HS-5 (cell line): Measurements from ENCODE around the gene GBX1.

Source experiments
- DNase-seq: peaks from one replicate; pipeline ENCODE4 v3.0.0-alpha.2; 2012; ENCODE audit warnings: low read depth

The GBX1 gene

GRCh38 chr7:151139071-151139790 is 28.3 kb downstream of the GBX1 start:
- no peak for DNase-seq

DNA sequence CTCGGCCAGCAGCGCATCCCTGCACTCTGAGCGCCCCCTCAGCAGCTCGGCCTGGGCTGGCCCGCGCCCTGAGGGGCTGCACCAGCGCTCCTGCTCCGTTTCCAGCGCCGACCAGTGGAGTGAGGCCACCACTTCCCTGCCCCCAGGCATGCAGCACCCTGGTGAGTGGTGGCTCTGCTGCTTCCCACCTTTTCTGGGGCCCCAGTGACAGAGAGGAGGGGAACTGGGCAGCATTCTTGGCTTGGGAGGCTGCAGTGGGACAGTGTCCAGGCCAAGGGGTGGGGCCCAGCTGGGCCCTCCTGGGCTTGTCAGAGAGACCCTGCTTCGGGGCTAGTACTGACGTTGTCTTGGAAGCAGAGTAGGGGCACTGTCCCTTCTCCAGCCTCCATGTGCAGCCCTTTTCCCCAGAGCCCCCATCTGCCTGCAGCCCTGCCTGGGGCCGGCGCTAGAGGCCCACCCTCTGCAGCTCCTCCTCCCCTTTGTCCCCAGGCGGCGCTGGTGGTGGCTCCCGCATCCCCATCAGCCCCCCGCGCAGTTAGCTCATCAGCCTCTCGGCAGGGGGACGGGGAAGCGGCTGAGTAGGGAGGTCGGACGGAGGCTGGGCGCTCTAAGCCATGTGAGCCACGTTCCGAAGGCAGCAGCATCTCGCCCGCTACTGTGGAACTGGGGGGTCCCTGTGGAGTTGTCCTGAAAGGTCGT is 29.2 kb downstream of the GBX1 start:
- DNase-seq = no peak

- DNase-seq = no peak
These were observed 29.7 kb downstream of the GBX1 start for GRCh38 chr7:151137791-151138152.

GRCh38 chr7:151137076-151137675 is 30.3 kb downstream of the GBX1 start:
- DNase-seq = no peak

DNA sequence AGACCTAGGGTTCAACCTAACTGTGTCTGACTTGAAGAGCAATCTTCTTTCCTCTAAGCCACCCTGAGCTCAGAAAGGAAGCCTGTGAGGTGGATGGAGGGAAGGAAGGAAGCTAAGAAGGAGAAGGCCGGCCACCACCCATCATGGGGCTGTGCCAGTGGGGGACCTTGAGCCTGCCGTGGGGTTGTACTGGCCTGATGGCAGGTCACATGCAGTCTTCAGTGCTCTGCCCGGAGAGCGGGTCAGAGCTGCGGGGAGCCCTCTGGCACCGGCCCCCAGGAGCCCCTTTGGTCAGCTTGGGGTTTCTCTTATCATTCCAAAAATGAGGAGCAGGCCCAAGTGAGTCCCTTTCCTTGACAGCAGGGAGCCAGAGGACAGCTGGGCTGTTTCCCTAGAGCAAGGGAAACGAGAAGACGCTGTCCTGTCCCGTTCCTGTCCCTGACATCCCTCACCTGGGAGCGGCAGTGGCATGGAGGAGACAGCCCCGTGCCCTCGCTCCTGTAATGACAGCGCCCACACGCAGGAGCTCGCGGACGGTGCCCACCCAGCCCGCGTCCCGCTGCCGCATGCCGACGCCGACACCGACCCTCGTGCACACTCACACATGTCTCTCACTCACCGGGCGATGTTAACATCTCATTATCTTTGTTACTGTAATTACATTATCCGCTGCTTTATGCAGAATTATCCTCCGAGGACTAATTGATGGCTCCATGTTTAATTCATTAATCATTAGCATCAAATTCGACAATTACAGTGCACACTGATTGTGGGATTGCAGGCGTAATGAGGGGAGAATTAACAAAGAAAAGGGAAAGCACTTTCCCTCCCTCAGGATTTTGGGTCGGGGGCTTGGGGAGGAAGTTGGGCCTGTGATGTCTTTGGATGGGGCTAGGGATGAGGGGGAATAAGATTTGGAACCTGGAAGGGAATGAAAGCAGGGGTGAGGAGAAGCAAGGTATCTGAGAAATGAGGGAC is 31.3 kb downstream of the GBX1 start:
- no peak for DNase-seq

DNA sequence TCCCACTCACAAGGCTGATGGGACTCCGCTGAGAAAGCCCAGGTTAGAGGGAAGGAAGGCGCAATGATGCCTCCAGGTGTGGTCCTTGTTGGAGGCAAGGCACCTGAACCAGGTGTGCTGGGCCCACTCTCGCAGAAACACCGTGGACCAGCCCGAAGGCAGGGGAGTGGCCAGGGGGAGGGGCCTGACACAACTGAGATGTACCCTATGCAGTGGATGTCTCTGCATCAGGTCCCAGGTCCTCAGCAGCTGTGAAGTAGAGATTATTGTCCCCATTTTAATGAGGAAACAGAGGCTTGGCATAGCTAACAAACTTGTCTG is 32.0 kb downstream of the GBX1 start:
- DNase-seq = no peak

GRCh38 chr7:151134743-151135524 is 32.6 kb downstream of the GBX1 start:
- no peak for DNase-seq

DNA sequence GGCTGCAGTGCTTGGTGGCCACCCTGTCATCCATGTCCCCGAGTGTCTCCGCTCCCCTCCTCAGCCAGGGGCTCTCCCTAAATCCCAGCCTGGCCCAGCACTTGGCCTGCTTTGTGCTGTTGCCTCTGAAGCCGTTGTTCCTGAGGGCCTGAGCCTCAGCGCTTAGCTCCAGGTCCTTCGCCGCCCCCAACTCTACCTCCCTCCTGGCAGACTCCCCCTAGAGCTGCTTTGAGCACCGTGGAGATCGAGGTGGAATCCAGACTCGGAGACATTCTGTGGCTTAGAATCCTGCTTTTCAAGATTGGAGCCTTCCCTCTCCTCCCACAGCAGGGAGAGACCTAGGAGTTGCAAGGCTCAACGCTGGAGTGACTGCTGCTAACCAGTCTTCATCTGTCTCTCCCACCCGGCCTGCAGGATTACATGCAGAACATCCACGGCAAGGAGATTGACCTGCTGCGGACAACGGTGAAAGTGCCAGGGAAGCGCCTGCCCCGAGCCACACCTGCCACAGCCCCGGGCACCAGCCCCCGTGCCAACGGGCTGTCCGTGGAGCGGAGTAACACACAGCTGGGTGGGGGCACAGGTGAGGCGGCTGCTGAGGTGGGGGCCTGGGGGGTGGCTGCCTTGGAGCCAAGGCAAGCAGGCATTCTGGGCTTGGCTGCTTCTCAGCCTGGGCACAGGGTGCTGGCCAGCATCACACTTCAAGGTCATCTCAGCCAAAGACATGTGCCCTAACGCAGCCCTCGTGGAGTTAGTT is 33.3 kb downstream of the GBX1 start:
- DNase-seq = no peak

GRCh38 chr7:151133266-151133985 is 34.1 kb downstream of the GBX1 start:
- DNase-seq = no peak

- no peak for DNase-seq
These were observed 34.9 kb downstream of the GBX1 start for GRCh38 chr7:151132461-151133205.

- DNase-seq = no peak
These were observed 35.8 kb downstream of the GBX1 start for GRCh38 chr7:151131592-151132293.

DNA sequence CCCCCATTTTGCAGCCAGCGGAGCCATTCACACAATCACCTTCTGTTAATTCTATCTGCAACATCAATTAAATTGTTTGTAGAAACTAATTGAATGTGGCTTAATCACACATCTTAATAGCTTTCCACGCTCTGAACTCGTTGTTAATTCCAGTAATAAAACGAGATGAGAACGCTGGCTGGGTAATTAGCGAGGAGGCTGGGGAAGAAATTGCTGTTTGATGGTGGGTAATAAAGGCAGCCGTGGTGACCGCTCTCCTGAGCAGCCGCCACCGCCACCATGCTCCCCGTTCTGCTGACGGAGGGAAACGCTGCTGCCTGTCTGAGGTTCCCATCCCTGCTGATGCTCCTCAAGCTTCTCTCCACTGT is 36.3 kb downstream of the GBX1 start:
- DNase-seq = no peak

DNA sequence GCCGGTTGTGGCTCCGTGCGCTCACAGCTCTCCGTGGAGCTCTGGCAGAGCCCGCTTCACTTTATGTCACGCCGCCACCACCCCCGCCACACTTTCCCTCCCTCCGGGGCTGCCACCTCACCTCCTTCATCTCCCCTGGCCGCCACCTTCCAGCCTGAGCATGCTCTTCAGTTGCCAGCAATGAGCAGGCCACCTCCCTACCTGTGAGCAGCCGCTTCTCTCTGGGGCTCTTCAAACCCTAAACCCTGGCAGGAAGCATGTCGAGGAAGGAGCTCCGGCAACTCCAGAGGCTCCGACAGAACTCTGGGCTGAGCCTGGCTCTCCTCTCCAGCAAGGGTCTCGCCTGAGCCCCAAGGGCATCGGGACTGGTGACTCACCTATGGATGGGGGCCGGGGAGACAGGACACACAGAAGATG is 36.7 kb downstream of the GBX1 start:
- DNase-seq = no peak

GRCh38 chr7:151129960-151130591 is 37.4 kb downstream of the GBX1 start:
- no peak for DNase-seq

- DNase-seq = no peak
These were observed 38.2 kb downstream of the GBX1 start for GRCh38 chr7:151129117-151129959.

DNA sequence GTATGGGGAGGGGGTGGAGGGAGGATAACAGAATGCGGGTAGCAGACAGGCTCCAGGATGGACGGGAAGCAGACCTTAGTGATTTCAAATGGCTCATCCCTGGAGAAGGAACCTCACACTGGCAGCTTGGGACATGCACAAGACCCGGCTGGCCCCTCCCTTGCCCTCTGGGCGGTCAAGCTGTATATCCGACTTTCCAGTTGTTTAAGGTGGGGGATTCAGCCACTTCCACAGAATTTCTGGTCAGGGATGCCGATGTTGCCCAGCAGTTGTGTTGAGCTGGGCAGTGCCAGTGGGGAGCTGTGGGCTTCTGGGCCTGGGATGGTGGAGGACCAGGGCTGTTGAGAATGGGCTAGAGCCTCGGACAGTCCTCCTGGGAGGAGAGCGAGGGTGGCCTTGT is 38.8 kb downstream of the GBX1 start:
- DNase-seq = no peak

GRCh38 chr7:151128144-151128543 is 39.4 kb downstream of the GBX1 start:
- no peak for DNase-seq
